B cell (primary cell): Measurements from ENCODE around the gene OFD1. TPM values are rescaled to one million over a fixed set of nuclear protein-coding genes. Genes with fewer than 3 reads are reported as not detected.

Experiments used
- ATAC-seq: fragments of 200-7000 bp; cut with Tn5 transposase; one replicate; pipeline ENCODE4 v1.10.0; 2021; ENCODE audit warnings: low read depth, mild to moderate bottlenecking, moderate number of reproducible peaks, moderate library complexity
- CTCF ChIA-PET: fragments of 350-600 bp; sonication (Branson Sonifier 250); formaldehyde crosslinking; loops from one replicate; lab custom pipeline; 2021; ENCODE audit warnings: antibody characterized with exemption, inconsistent platforms; lab: Charles Lee
- POLR2A ChIA-PET: fragments of 350-600 bp; sonication (Branson Sonifier 250); formaldehyde crosslinking; loops from one replicate; lab custom pipeline; 2021; ENCODE audit warnings: antibody characterized with exemption; lab: Charles Lee
- DNase-seq: peaks from one replicate; pipeline ENCODE4 v3.0.0; 2013
- H2AFZ ChIP-seq: 2 replicates; pipeline ENCODE4 v1.6.1; 2012; ENCODE audit warnings: mild to moderate bottlenecking, low read depth, low read length; ENCODE audit not compliant: insufficient read depth, poor library complexity, severe bottlenecking
- H3K27ac ChIP-seq, 2 donors: 1 replicate in 1 of 2; 2 replicates in 1 of 2; pipeline ENCODE4 v1.5.1; 2012 to 2013; ENCODE audit warnings: low read length in 2 of 2, mild to moderate bottlenecking in 2 of 2, moderate library complexity in 1 of 2
- H3K27me3 ChIP-seq, 4 experiments: fragments of 200-600 bp in 1 of 4; sonication (generic) in 1 of 4; replicated peaks in 1 of 4; 1 replicate in 2 of 4; 2 replicates in 2 of 4; pipeline versions ENCODE4 v1.6.1 to v1.7.0; 2013 to 2016; ENCODE audit warnings: low read length in 3 of 4, mild to moderate bottlenecking in 2 of 4, mixed read lengths in 1 of 4, moderate library complexity in 1 of 4; ENCODE audit not compliant: insufficient read depth in 4 of 4, control insufficient read depth in 3 of 4; ENCODE audit errors: control extremely low read depth in 1 of 4
- H3K36me3 ChIP-seq, 2 experiments: replicated peaks in 1 of 2; 1 replicate in 1 of 2; 2 replicates in 1 of 2; pipeline versions ENCODE4 v1.6.1 to v1.7.1; 2013; ENCODE audit warnings: low read length in 1 of 2; ENCODE audit not compliant: insufficient read depth in 2 of 2, control insufficient read depth in 1 of 2; ENCODE audit errors: control extremely low read depth in 1 of 2, extremely low read depth in 1 of 2
- H3K4me1 ChIP-seq, 2 donors: fragments of 200-600 bp in 1 of 2; sonication (generic) in 1 of 2; 1 replicate in 1 of 2; 2 replicates in 1 of 2; pipeline versions ENCODE4 v1.5.1 to v1.6.1; 2013 to 2017; ENCODE audit warnings: low read length in 2 of 2; ENCODE audit not compliant: control insufficient read depth in 2 of 2, insufficient read depth in 2 of 2
- H3K4me2 ChIP-seq: replicated peaks from 2 replicates; pipeline ENCODE3; 2012; ENCODE audit warnings: mild to moderate bottlenecking, low read depth, low read length; ENCODE audit not compliant: poor library complexity, severe bottlenecking
- H3K4me3 ChIP-seq, 5 experiments: fragments of 200-600 bp in 1 of 5; sonication (generic) in 1 of 5; 1 replicate in 3 of 5; 2 replicates in 2 of 5; pipeline versions ENCODE4 v1.5.1 to v1.7.0; 2011 to 2016; ENCODE audit warnings: low read length in 4 of 5, mild to moderate bottlenecking in 4 of 5, low read depth in 2 of 5, control low read depth in 1 of 5, moderate library complexity in 1 of 5; ENCODE audit not compliant: insufficient read depth in 1 of 5; ENCODE audit errors: control extremely low read depth in 1 of 5, extremely low read depth in 1 of 5
- H3K79me2 ChIP-seq: fragments of 200-600 bp; sonication (generic); one replicate; pipeline ENCODE4 v1.6.0; 2016; ENCODE audit warnings: low read length; ENCODE audit not compliant: control insufficient read depth, insufficient read depth
- H3K9ac ChIP-seq: fragments of 200-600 bp; sonication (generic); 2 replicates; pipeline ENCODE4 v1.6.1; 2017; ENCODE audit warnings: mild to moderate bottlenecking, low read length, moderate library complexity
- H3K9me3 ChIP-seq, 3 donors: one replicate each; pipeline versions ENCODE4 v1.6.1 to v1.7.1; 2013; ENCODE audit warnings: low read length in 2 of 3; ENCODE audit not compliant: control insufficient read depth in 2 of 3, insufficient read depth in 1 of 3; ENCODE audit errors: control extremely low read depth in 1 of 3
- H4K20me1 ChIP-seq: 2 replicates; pipeline ENCODE4 v1.6.0; 2012; ENCODE audit warnings: mild to moderate bottlenecking, low read length; ENCODE audit not compliant: insufficient read depth, control insufficient read depth, poor library complexity, severe bottlenecking
- H3K27ac Mint-ChIP-seq: one replicate; pipeline ENCODE4 v1.8.0; 2021; ENCODE audit warnings: mixed read lengths
- H3K27me3 Mint-ChIP-seq: one replicate; pipeline ENCODE4 v1.8.0; 2021; ENCODE audit warnings: mixed read lengths
- H3K4me1 Mint-ChIP-seq: one replicate; pipeline ENCODE4 v1.8.0; 2021; ENCODE audit warnings: mixed read lengths
- H3K4me3 Mint-ChIP-seq: one replicate; pipeline ENCODE4 v1.8.0; 2021; ENCODE audit warnings: mixed read lengths
- H3K9me3 Mint-ChIP-seq: one replicate; pipeline ENCODE4 v1.8.0; 2022; ENCODE audit warnings: mixed read lengths; ENCODE audit not compliant: insufficient read depth
- EZH2 ChIP-seq: IDR thresholded peaks from 2 replicates; pipeline ENCODE4 v1.6.1; 2012; ENCODE audit warnings: borderline replicate concordance, low read depth, mild to moderate bottlenecking, moderate library complexity, low read length; ENCODE audit not compliant: insufficient read depth, poor library complexity, severe bottlenecking
- WGBS: methylation state at CpG from one replicate; pipeline ENCODE4 v1.1.5; 2013; ENCODE audit warnings: missing lambda C conversion rate; ENCODE audit not compliant: insufficient coverage; 5-methylcytosine and 5-hydroxymethylcytosine counted together
- intact Hi-C: fragments of 100-400 bp; cut with micrococcal nuclease; formaldehyde crosslinking; loops from one replicate; pipeline ENCODE4 v1.10.0; 2022
- polyA plus RNA-seq: library from polyadenylated mRNA; depleted of rRNA; stranded (reverse); fragments of >200 nt; gene quantifications from 2 replicates; pipeline ENCODE4 v1.2.3, GENCODE V29; 2012
- total RNA-seq, 2 donors: library from RNA; stranded (reverse); fragments of 120-200 nt in 1 of 2; gene quantifications; 1 replicate in 1 of 2; 2 replicates in 1 of 2; pipeline versions ENCODE4 v1.2.3 to v1.2.4, GENCODE V29; 2013 to 2022
- TF ChIP-seq, protein P1 (sequence below): fragments of 200-600 bp; IDR thresholded peaks from one replicate; pipeline ENCODE4 v1.8.0; 2022; ENCODE audit warnings: antibody characterized with exemption, mild to moderate bottlenecking

The OFD1 gene
- total and polyA plus RNA-seq, 2 donors (not counting 1 experiment from before 2014, with no cell fraction given): 40.6 to 84.9 TPM

DNA sequence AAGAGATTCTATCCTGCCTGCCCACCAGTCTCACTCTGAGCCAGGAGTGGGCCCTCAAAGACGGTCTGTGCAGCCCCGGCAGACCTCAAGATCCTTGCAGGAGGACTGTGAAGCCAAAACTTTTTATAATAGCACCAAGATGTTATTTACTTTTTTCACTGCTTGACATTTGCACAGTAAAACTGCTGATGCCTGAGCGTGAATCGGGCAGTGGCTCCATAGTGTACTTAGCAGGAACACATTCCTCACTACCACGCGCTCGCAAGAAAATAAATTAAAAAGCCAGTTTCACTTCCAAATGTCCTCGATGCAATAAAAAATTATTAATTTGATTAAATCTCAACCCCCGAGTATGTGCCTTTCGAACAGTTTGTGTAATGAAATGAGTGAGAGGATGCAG, 59.9 kb downstream of the OFD1 start:
- Histone ChIP-seq H3K9me3 (no peaks in the 10 kb centered on the region), H3K27ac (no peak overlapping the region), H3K36me3 (no peaks in the 10 kb centered on the region), H3K4me1 (no peaks in the 10 kb centered on the region), H3K9ac (no peak overlapping the region), H3K4me3 (no peak overlapping the region), H2AFZ (no peak overlapping the region), H3K79me2 (no peaks in the 10 kb centered on the region), H4K20me1 (no peaks in the 10 kb centered on the region), H3K4me2 (no peak overlapping the region), H3K27me3 (no peaks in the 10 kb centered on the region)
- DNase-seq (no peak), ATAC-seq (no peak)
- WGBS: no CpG with 5 or more reads among the region's 10 CpGs
- H3K4me1 Mint-ChIP-seq: no peaks in the 10 kb centered on the region
- no peaks in the 10 kb centered on the region for H3K27me3 Mint-ChIP-seq
- H3K9me3 Mint-ChIP-seq: no peaks in the 10 kb centered on the region
- ChIA-PET POLR2A (interaction anchor here (0.5 to 0.7 kb wide), 2 partner anchors 61 to 229 kb away, joined by 3 to 7 read pairs; no protein-coding TSS in a partner anchor), CTCF (no interaction called here)
- no peak overlapping the region for H3K4me3 Mint-ChIP-seq
- no peak for TF ChIP-seq EZH2
- TF ChIP-seq, protein P1, sequence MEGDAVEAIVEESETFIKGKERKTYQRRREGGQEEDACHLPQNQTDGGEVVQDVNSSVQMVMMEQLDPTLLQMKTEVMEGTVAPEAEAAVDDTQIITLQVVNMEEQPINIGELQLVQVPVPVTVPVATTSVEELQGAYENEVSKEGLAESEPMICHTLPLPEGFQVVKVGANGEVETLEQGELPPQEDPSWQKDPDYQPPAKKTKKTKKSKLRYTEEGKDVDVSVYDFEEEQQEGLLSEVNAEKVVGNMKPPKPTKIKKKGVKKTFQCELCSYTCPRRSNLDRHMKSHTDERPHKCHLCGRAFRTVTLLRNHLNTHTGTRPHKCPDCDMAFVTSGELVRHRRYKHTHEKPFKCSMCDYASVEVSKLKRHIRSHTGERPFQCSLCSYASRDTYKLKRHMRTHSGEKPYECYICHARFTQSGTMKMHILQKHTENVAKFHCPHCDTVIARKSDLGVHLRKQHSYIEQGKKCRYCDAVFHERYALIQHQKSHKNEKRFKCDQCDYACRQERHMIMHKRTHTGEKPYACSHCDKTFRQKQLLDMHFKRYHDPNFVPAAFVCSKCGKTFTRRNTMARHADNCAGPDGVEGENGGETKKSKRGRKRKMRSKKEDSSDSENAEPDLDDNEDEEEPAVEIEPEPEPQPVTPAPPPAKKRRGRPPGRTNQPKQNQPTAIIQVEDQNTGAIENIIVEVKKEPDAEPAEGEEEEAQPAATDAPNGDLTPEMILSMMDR: no peak
- H3K27ac Mint-ChIP-seq: no peak overlapping the region
- intact Hi-C loops: no loop called here

DNA sequence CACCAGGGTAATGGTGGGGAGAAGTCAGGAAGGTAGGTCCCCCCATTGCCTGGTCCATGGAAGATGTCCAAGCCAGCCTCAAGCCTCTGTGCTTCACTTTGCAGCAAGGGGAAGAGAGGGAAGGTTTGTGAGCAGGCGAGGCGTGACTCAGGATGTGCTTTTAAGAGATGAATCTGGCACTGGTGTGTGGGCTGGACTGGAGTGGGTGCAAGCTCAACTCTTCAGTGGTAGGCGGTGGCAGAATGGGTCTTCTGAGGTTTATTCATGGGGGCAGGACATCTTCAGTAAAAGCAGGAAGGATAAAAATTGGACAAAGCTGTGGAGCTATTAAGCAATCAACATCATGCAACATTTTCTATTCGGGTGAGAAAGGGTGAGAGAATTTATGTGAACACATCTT, 63.0 kb downstream of the OFD1 start:
- no peak overlapping the region for H3K4me2 ChIP-seq
- intact Hi-C loops: no loop called here
- H3K4me3 ChIP-seq: no peak overlapping the region
- H3K27ac ChIP-seq: no peak overlapping the region
- Mint-ChIP-seq H3K27ac (no peak overlapping the region), H3K4me3 (no peak overlapping the region), H3K27me3 (no peaks in the 10 kb centered on the region), H3K9me3 (no peaks in the 10 kb centered on the region), H3K4me1 (no peaks in the 10 kb centered on the region)
- H3K4me1 ChIP-seq: no peaks in the 10 kb centered on the region
- WGBS: 100% methylated on average over 2 of the region's 4 CpGs
- ATAC-seq (no peak), DNase-seq (no peak)
- TF ChIP-seq, protein P1: no peak
- no peak for TF ChIP-seq EZH2
- H4K20me1 ChIP-seq: no peaks in the 10 kb centered on the region
- H3K9ac ChIP-seq: no peak overlapping the region
- H3K79me2 ChIP-seq: no peaks in the 10 kb centered on the region
- no peaks in the 10 kb centered on the region for H3K9me3 ChIP-seq
- CTCF ChIA-PET: no interaction called here
- no peak overlapping the region for H2AFZ ChIP-seq
- no peaks in the 10 kb centered on the region for H3K36me3 ChIP-seq
- H3K27me3 ChIP-seq: no peaks in the 10 kb centered on the region
- POLR2A ChIA-PET: no interaction called here
